GM20000 (cell line): ENCODE measurements around the gene MEG3.
"Not testable (repeated sequence)": the region's sequence is repeated elsewhere in the genome, so short reads cannot be mapped to it uniquely, and the experiment has no call there.

Experiments used
- DNase-seq: peaks from one replicate; pipeline ENCODE4 v3.0.0; 2012; ENCODE audit warnings: low spot score
- CTCF ChIP-seq: IDR thresholded peaks from 2 replicates; pipeline ENCODE4 v1.5.1; 2012; ENCODE audit warnings: mild to moderate bottlenecking, control low read depth; ENCODE audit errors: extremely low read depth, missing control alignments

Gene MEG3

GRCh38 chr14:100816286-100816949, 9.5 kb upstream of the MEG3 start:
- no peak for TF ChIP-seq CTCF
- DNase-seq = no peak

GRCh38 chr14:100816950-100817901, 8.7 kb upstream of the MEG3 start:
- no peak for DNase-seq
- TF ChIP-seq CTCF = no peak

GRCh38 chr14:100818221-100818699, 7.7 kb upstream of the MEG3 start:
- DNase-seq = no peak
- TF ChIP-seq CTCF = no peak

- not testable (repeated sequence) for DNase-seq
These were observed 7.0 kb upstream of the MEG3 start for GRCh38 chr14:100818923-100819322.

- no peak for TF ChIP-seq CTCF
- no peak for DNase-seq
These were observed 6.5 kb upstream of the MEG3 start for GRCh38 chr14:100819453-100819828.

GRCh38 chr14:100819829-100820475, 6.0 kb upstream of the MEG3 start:
- no peak for DNase-seq
- TF ChIP-seq CTCF = no peak

- no peak for TF ChIP-seq CTCF
- no peak for DNase-seq
These were observed 5.0 kb upstream of the MEG3 start for GRCh38 chr14:100820957-100821356.
